IMR-90 (cell line): Measurements from ENCODE around the gene ETFA. TPM values are rescaled to one million over a fixed set of nuclear protein-coding genes. Genes with fewer than 3 reads are reported as not detected.
A peak's percentile ranks its signal among the peaks of the same experiment; 100 is the strongest.

Experiments
- ATAC-seq: fragments of 200-7000 bp; cut with Tn5 transposase; 2 replicates; pipeline ENCODE4 v1.9.1; 2020; ENCODE audit warnings: low read depth, mild to moderate bottlenecking, moderate library complexity
- BruUV-seq: library from RNA; stranded (reverse); fragments of 400-500 nt; replicated peaks from 2 replicates; lab custom pipeline; 2021; lab: Mats Ljungman, UMichigan
- CTCF ChIA-PET: fragments of 300-600 bp; formaldehyde crosslinking; extraction: SDS; loops from one replicate; lab custom pipeline; 2021; ENCODE audit warnings: antibody characterized with exemption; lab: Yijun Ruan, JAX
- POLR2A ChIA-PET: fragments of 300-600 bp; sonication (Branson Sonifier 250); formaldehyde crosslinking; loops from one replicate; lab custom pipeline; 2022; ENCODE audit warnings: antibody characterized with exemption; ENCODE audit not compliant: unreplicated experiment; lab: Charles Lee
- DNase-seq: peaks from one replicate; pipeline ENCODE4 v3.0.0; 2013
- H2AFZ ChIP-seq: replicated peaks from 2 replicates; pipeline ENCODE3; 2013; ENCODE audit warnings: low read length, mild to moderate bottlenecking; ENCODE audit not compliant: poor library complexity
- H2AK5ac ChIP-seq: 2 replicates; pipeline ENCODE4 v1.6.1; 2013; ENCODE audit warnings: low read depth, low read length, inconsistent platforms
- H2AK9ac ChIP-seq: replicated peaks from 2 replicates; pipeline ENCODE3; 2013; ENCODE audit warnings: mild to moderate bottlenecking, low read depth, low read length, moderate library complexity; ENCODE audit not compliant: poor library complexity
- H2BK120ac ChIP-seq: 2 replicates; pipeline ENCODE4 v1.6.1; 2013; ENCODE audit warnings: low read depth, low read length, inconsistent platforms
- H2BK15ac ChIP-seq: 3 replicates; pipeline ENCODE4 v1.6.1; 2013; ENCODE audit warnings: low read depth, low read length, inconsistent platforms
- H2BK20ac ChIP-seq: 2 replicates; pipeline ENCODE4 v1.6.1; 2013; ENCODE audit warnings: low read depth, mild to moderate bottlenecking, inconsistent platforms, low read length, moderate library complexity
- H2BK5ac ChIP-seq: 2 replicates; pipeline ENCODE4 v1.6.1; 2013; ENCODE audit warnings: mild to moderate bottlenecking, low read depth, low read length, inconsistent platforms; ENCODE audit not compliant: poor library complexity, severe bottlenecking
- H3K14ac ChIP-seq: replicated peaks from 2 replicates; pipeline ENCODE4 v1.6.1; 2013; ENCODE audit warnings: low read depth, low read length, inconsistent platforms
- H3K18ac ChIP-seq: 2 replicates; pipeline ENCODE4 v1.6.1; 2013; ENCODE audit warnings: low read depth, low read length, control low read depth
- H3K23ac ChIP-seq: 2 replicates; pipeline ENCODE4 v1.6.1; 2013; ENCODE audit warnings: low read depth, low read length, inconsistent platforms
- H3K27ac ChIP-seq: 2 replicates; pipeline ENCODE4 v1.5.1; 2013; ENCODE audit warnings: mild to moderate bottlenecking, control low read depth, low read length; ENCODE audit not compliant: insufficient read depth
- H3K27me3 ChIP-seq: 2 replicates; pipeline ENCODE4 v1.6.1; 2013; ENCODE audit warnings: low read length; ENCODE audit not compliant: control insufficient read depth, insufficient read depth
- H3K36me3 ChIP-seq: 2 replicates; pipeline ENCODE4 v1.6.1; 2013; ENCODE audit warnings: low read length, mixed read lengths; ENCODE audit not compliant: control insufficient read depth, insufficient read depth
- H3K4ac ChIP-seq: 2 replicates; pipeline ENCODE4 v1.6.1; 2013; ENCODE audit warnings: low read depth, low read length, inconsistent platforms
- H3K4me1 ChIP-seq: 2 replicates; pipeline ENCODE4 v1.6.1; 2013; ENCODE audit warnings: low read length, mixed read lengths; ENCODE audit not compliant: control insufficient read depth, insufficient read depth
- H3K4me2 ChIP-seq: 2 replicates; pipeline ENCODE4 v1.6.1; 2013; ENCODE audit warnings: low read depth, mild to moderate bottlenecking, control low read depth, low read length, moderate library complexity
- H3K4me3 ChIP-seq: 2 replicates; pipeline ENCODE4 v1.5.1; 2013; ENCODE audit warnings: low read depth, mild to moderate bottlenecking, control low read depth, low read length, moderate library complexity; ENCODE audit not compliant: insufficient read depth
- H3K56ac ChIP-seq: 2 replicates; pipeline ENCODE4 v1.6.1; 2013; ENCODE audit warnings: low read length, inconsistent platforms; ENCODE audit not compliant: insufficient read depth; ENCODE audit errors: extremely low read depth
- H3K79me1 ChIP-seq, 2 experiments: 2 replicates each; pipeline ENCODE4 v1.6.1; 2013; ENCODE audit warnings: low read length in 2 of 2, inconsistent platforms in 1 of 2, low read depth in 1 of 2
- H3K9ac ChIP-seq: 2 replicates; pipeline ENCODE4 v1.6.1; 2013; ENCODE audit warnings: low read depth, low read length, control low read depth
- H3K9me1 ChIP-seq: 2 replicates; pipeline ENCODE4 v1.6.1; 2013; ENCODE audit warnings: low read length, inconsistent platforms; ENCODE audit not compliant: insufficient read depth
- H3K9me3 ChIP-seq: 2 replicates; pipeline ENCODE4 v1.6.1; 2013; ENCODE audit warnings: low read length; ENCODE audit not compliant: control insufficient read depth, insufficient read depth
- H4K20me1 ChIP-seq: 2 replicates; pipeline ENCODE4 v1.6.1; 2013; ENCODE audit warnings: low read length, inconsistent platforms; ENCODE audit not compliant: insufficient read depth
- H4K5ac ChIP-seq: 2 replicates; pipeline ENCODE4 v1.6.1; 2013; ENCODE audit warnings: mild to moderate bottlenecking, low read depth, low read length, control low read depth
- H4K8ac ChIP-seq, 2 experiments: 2 replicates each; pipeline ENCODE4 v1.6.1; 2013; ENCODE audit warnings: low read depth in 2 of 2, low read length in 2 of 2, control low read depth in 1 of 2, inconsistent platforms in 1 of 2
- H4K91ac ChIP-seq: 2 replicates; pipeline ENCODE4 v1.6.1; 2013; ENCODE audit warnings: low read depth, low read length, inconsistent platforms; ENCODE audit not compliant: insufficient read depth
- BHLHE40 ChIP-seq: fragments of 150-350 bp; IDR thresholded peaks from 2 replicates; pipeline ENCODE4 v1.6.1; 2016; ENCODE audit warnings: mild to moderate bottlenecking, low read depth, low read length
- CHD1 ChIP-seq: IDR thresholded peaks from 2 replicates; pipeline ENCODE4 v1.6.1; 2012; ENCODE audit warnings: low read depth, low read length, improper control_type of control experiment
- ELK1 ChIP-seq: fragments of 150-350 bp; IDR thresholded peaks from 2 replicates; pipeline ENCODE4 v1.6.1; 2016; ENCODE audit warnings: low read depth, mild to moderate bottlenecking, low read length, moderate library complexity, borderline replicate concordance
- FOS ChIP-seq: fragments of 150-350 bp; IDR thresholded peaks from 2 replicates; pipeline ENCODE4 v1.6.1; 2016; ENCODE audit warnings: low read depth, low read length
- MAFK ChIP-seq: IDR thresholded peaks from 2 replicates; pipeline ENCODE4 v1.6.1; 2012; ENCODE audit warnings: low read depth, low read length, improper control_type of control experiment
- MAZ ChIP-seq: IDR thresholded peaks from 2 replicates; pipeline ENCODE4 v1.6.1; 2012; ENCODE audit warnings: low read depth, mild to moderate bottlenecking, low read length, improper control_type of control experiment, moderate library complexity, borderline replicate concordance
- NFE2L2 ChIP-seq: fragments of 150-350 bp; IDR thresholded peaks from 2 replicates; pipeline ENCODE4 v1.6.1; 2016; ENCODE audit warnings: low read depth, mild to moderate bottlenecking, low read length
- POLR2A ChIP-seq: IDR thresholded peaks from 2 replicates; pipeline ENCODE4 v1.6.1; 2012; ENCODE audit warnings: mild to moderate bottlenecking, low read depth, low read length
- RAD21 ChIP-seq: IDR thresholded peaks from 2 replicates; pipeline ENCODE4 v1.6.1; 2012; ENCODE audit warnings: low read length, improper control_type of control experiment
- RCOR1 ChIP-seq: IDR thresholded peaks from 2 replicates; pipeline ENCODE4 v1.6.1; 2012; ENCODE audit warnings: mild to moderate bottlenecking, low read length, improper control_type of control experiment; ENCODE audit not compliant: insufficient replicate concordance
- RFX5 ChIP-seq: IDR thresholded peaks from 2 replicates; pipeline ENCODE4 v1.8.0; 2012; ENCODE audit warnings: low read depth, mild to moderate bottlenecking, low read length, moderate library complexity
- WGBS, 2 experiments: methylation state at CpG; one replicate each; pipeline versions ENCODE4 v1.1.5 to v1.1.7; 2013; ENCODE audit warnings: missing lambda C conversion rate in 2 of 2; ENCODE audit not compliant: insufficient read length in 1 of 2; ENCODE audit errors: extremely low coverage in 2 of 2; 5-methylcytosine and 5-hydroxymethylcytosine counted together
- dilution Hi-C: fragments of 300-500 bp; cut with HindIII; formaldehyde crosslinking; loops from one replicate; pipeline ENCODE4 v1.14.3; 2018; ENCODE audit warnings: low sequenced_read_pairs; ENCODE audit not compliant: unreplicated experiment
- in situ Hi-C: fragments of 300-500 bp; cut with MboI; formaldehyde crosslinking; loops from 3 replicates; pipeline ENCODE4 v1.14.3; 2019; ENCODE audit warnings: low sequenced_read_pairs, inconsistent platforms, mixed read lengths
- intact Hi-C: fragments of 100-400 bp; cut with micrococcal nuclease; formaldehyde crosslinking; loops from 2 replicates; pipeline ENCODE4 v1.10.0; 2022
- polyA plus RNA-seq, 3 experiments: library from polyadenylated mRNA; depleted of rRNA; stranded (reverse); fragments of >200 nt; gene quantifications; 2 replicates each; pipeline ENCODE4 v1.2.3, GENCODE V29; 2012; ENCODE audit warnings: low replicate concordance in 1 of 3
- total RNA-seq: library from RNA; depleted of rRNA; stranded (reverse); fragments of >200 nt; gene quantifications from 2 replicates; pipeline ENCODE4 v1.2.3, GENCODE V29; 2012

The ETFA gene
- total and polyA plus RNA-seq, 2 of the 4 experiments (the other 2 are of a cell fraction), result 115 to 172 TPM

DNA sequence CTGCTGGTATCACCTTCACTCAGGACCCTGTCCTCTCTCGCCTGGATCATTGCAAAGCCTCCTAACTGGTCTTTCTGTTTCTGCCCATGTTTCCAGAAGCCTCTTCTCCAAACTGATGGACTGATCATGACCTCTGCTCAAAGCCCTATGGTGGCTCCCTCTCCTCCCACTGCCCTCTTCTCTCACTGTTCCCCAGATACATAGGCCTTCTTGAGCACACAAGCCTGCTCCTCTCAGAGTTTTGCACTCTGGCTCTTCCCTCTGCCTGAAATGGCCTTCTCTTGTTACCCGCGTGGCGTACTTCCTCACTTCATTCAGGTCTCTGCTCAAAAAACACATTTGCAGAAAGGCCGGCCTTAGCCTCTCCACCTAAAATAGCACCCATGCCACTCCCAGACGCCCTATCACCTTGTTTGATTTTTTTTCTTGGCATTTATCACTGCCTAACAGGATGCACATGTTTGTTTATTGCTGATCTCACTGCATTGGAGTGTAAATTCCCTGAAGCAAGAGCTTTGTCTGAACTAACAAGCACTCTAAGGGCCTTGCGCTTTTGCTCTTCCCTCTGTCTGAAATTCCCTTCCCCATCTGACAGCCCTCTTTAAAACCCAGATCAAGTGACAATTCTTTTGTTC is 1.4 kb upstream of the ETFA start:
- Histone ChIP-seq H4K20me1 (peaks cover 13% of the 10 kb centered on the region; the same call in 1 of the 2 replicates), H3K4me3 (no peak overlapping the region), H3K14ac (peak overlapping the region; percentile 56), H3K9ac (no peak overlapping the region), H3K4me1 (peaks cover 10% of the 10 kb centered on the region), H2BK5ac (peak overlapping the region; percentile 42), H3K27ac (peak overlapping the region; percentile 6; the same call in 1 of the 2 replicates), H2BK120ac (peak overlapping the region; percentile 84), H3K23ac (peak overlapping the region; percentile 14; the same call in 1 of the 2 replicates), H3K27me3 (peaks cover 2% of the 10 kb centered on the region; the same call in 1 of the 2 replicates), H2BK15ac (peak overlapping the region; percentile 72; the same call in 1 of the 3 replicates), H3K36me3 (no peaks in the 10 kb centered on the region), H3K56ac (no peak overlapping the region), H3K79me1 (peaks cover 0 to 35% of the 10 kb centered on the region in 2 experiments; a peak in 2 of 4 replicates), H3K4ac (peak overlapping the region; percentile 47), H3K9me1 (peaks cover 9% of the 10 kb centered on the region), H3K9me3 (no peaks in the 10 kb centered on the region), H4K91ac (peak overlapping the region; percentile 78), H3K4me2 (no peak overlapping the region), H2AFZ (peak overlapping the region; percentile 9), H2BK20ac (peak overlapping the region; percentile 76), H4K8ac (peak overlapping the region; percentile 6 to 75; a peak in 3 of 4 replicates), H3K18ac (0 out of 2 replicates have a peak overlapping the region, but pooled peaks have one; percentile 22), H2AK5ac (peak overlapping the region; percentile 27; the same call in 1 of the 2 replicates), H4K5ac (0 out of 2 replicates have a peak overlapping the region, but pooled peaks have one; percentile 4), H2AK9ac (peak overlapping the region; percentile 57)
- DNase-seq, result peak; percentile 33
- intact Hi-C loops (no loop called here), dilution Hi-C loops (no loop called here), in situ Hi-C loops (no loop called here)
- ChIA-PET CTCF (interaction anchor here (1.0 kb wide), 1 partner anchor 12 kb away, joined by 3 read pairs; no protein-coding TSS in a partner anchor), POLR2A (interaction anchor here (0.6 kb wide), 1 partner anchor 125 kb away, joined by 3 read pairs; no protein-coding TSS in a partner anchor)
- no peak for ATAC-seq
- WGBS, 2 experiments, result 93% methylated on average over 2 of the region's 7 CpGs; no CpG with 5 or more reads in 1 of the 2 experiments
- BruUV-seq, result no TSS peak
- TF ChIP-seq FOS (no peak), NFE2L2 (no peak), RAD21 (no peak), BHLHE40 (no peak), RCOR1 (no peak), POLR2A (no peak), ELK1 (no peak), MAFK (no peak), RFX5 (no peak), CHD1 (no peak), MAZ (no peak)
